Sigmoid colon (tissue), 7 donors: Measurements from ENCODE around the gene MSGN1. TPM values are rescaled to one million over a fixed set of nuclear protein-coding genes. Genes with fewer than 3 reads are reported as not detected.

Experiments
- DNase-seq: peaks from one replicate; pipeline ENCODE4 v3.0.0-alpha.2; 2019
- H3K27ac ChIP-seq, 4 donors: fragments of 200-600 bp; sonication (generic); one replicate each; pipeline ENCODE4 v1.5.1; 2016 to 2019; ENCODE audit warnings: mild to moderate bottlenecking in 1 of 4
- H3K27me3 ChIP-seq, 3 donors: fragments of 200-600 bp; sonication (generic); one replicate each; pipeline ENCODE4 v1.5.1; 2019; ENCODE audit warnings: mild to moderate bottlenecking in 1 of 3
- H3K36me3 ChIP-seq, 4 donors: fragments of 200-600 bp; sonication (generic); one replicate each; pipeline ENCODE4 v1.5.1; 2016 to 2019
- H3K4me1 ChIP-seq, 4 donors: fragments of 200-600 bp; sonication (generic); one replicate each; pipeline ENCODE4 v1.5.1; 2017 to 2019
- H3K4me3 ChIP-seq, 4 donors: fragments of 200-600 bp; sonication (generic); one replicate each; pipeline ENCODE4 v1.5.1; 2017 to 2019; ENCODE audit warnings: mild to moderate bottlenecking in 2 of 4, moderate library complexity in 1 of 4
- H3K9me3 ChIP-seq, 4 donors: fragments of 200-600 bp in 3 of 4; sonication (generic) in 3 of 4; one replicate each; pipeline versions ENCODE4 v1.5.1 to v1.6.1; 2013 to 2019
- CTCF ChIP-seq, 4 experiments: fragments of 450-650 bp in 3 of 4; fragments of 200-600 bp in 1 of 4; IDR thresholded peaks; one replicate each; pipeline ENCODE4 v1.5.1; 2016 to 2019; ENCODE audit warnings: antibody characterized with exemption in 4 of 4, mild to moderate bottlenecking in 3 of 4, moderate library complexity in 2 of 4
- EP300 ChIP-seq, 4 donors: sonication (generic); formaldehyde crosslinking; IDR thresholded peaks; one replicate each; pipeline ENCODE4 v1.6.1; 2017; ENCODE audit warnings: antibody characterized with exemption in 4 of 4
- POLR2A ChIP-seq, 2 donors: fragments of 450-650 bp; IDR thresholded peaks; one replicate each; pipeline ENCODE4 v1.6.1; 2016; ENCODE audit warnings: antibody characterized with exemption in 2 of 2, mild to moderate bottlenecking in 2 of 2, moderate library complexity in 2 of 2
- POLR2AphosphoS5 ChIP-seq, 4 donors: sonication (generic); formaldehyde crosslinking; IDR thresholded peaks; one replicate each; pipeline ENCODE4 v1.6.1; 2017; ENCODE audit warnings: antibody characterized with exemption in 4 of 4
- WGBS, 2 donors: extraction: QIAGEN DNeasy Blood & Tissue Kit; methylation state at CpG; one replicate each; pipeline ENCODE4 v1.1.7; 2013; 5-methylcytosine and 5-hydroxymethylcytosine counted together
- intact Hi-C: fragments of 100-400 bp; cut with DNase I; formaldehyde crosslinking; loops from one replicate; pipeline ENCODE4 v1.15.1; 2023
- polyA plus RNA-seq, 3 donors: library from polyadenylated mRNA; stranded (reverse); fragments of 200-250 nt; gene quantifications; one replicate each; pipeline ENCODE4 v1.2.3, GENCODE V29; 2013
- total RNA-seq, 4 donors: library from RNA; depleted of rRNA; stranded (reverse); fragments of >200 nt; gene quantifications; one replicate each; pipeline ENCODE4 v1.1.0, GENCODE V29; 2016
- donor health status: healthy with polysubstance abuse.
- donor health status: Bipolar disorder and iron deficiency.
- donor health status: healthy.

Gene MSGN1
- total and polyA plus RNA-seq, 7 donors = 0.41 TPM; not detected in 6

- no peak for DNase-seq
- intact Hi-C loops = no loop called here
- Histone ChIP-seq H3K4me3 (no peak overlapping the region), H3K27ac (no peak overlapping the region), H3K36me3 (no peaks in the 10 kb centered on the region), H3K4me1 (no peaks in the 10 kb centered on the region), H3K27me3 (no peaks in the 10 kb centered on the region), H3K9me3 (no peaks in the 10 kb centered on the region)
- WGBS, 2 donors = 94 to 97% methylated on average over 1 of the region's 1 CpG
- TF ChIP-seq EP300 (IDR thresholded peaks at IDR 0.05) = no peak
- TF ChIP-seq CTCF (IDR thresholded peaks at IDR 0.05) = no peak
- TF ChIP-seq POLR2A (IDR thresholded peaks at IDR 0.05) = no peak
- no peak for TF ChIP-seq POLR2AphosphoS5 (IDR thresholded peaks at IDR 0.05)
Observed at GRCh38 chr2:17780546-17780945, 35.7 kb upstream of the MSGN1 start.

DNA sequence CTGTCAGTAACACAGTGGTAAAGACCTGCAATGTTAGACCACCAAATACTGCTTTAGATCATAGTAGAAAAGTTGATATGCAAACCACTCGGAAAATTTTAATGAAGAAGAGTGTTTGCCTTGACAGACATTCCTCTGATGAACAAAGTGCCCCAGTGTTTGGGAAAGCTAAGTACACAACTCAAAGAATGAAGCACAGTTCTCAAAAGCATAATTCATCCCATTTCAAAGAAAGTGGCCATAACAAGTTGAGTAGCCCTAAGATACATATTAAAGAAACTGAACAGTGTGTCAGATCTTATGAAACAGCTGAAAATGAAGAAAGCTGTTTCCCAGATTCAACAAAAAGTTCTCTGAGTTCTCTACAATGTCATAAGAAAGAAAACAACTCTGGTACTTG lies 34.8 kb upstream of the MSGN1 start:
- Histone ChIP-seq H3K9me3 (no peaks in the 10 kb centered on the region), H3K27me3 (no peaks in the 10 kb centered on the region), H3K36me3 (no peaks in the 10 kb centered on the region), H3K4me3 (no peak overlapping the region), H3K4me1 (no peaks in the 10 kb centered on the region), H3K27ac (no peak overlapping the region)
- intact Hi-C loops = no loop called here
- TF ChIP-seq POLR2A (IDR thresholded peaks at IDR 0.05) (no peak), POLR2AphosphoS5 (IDR thresholded peaks at IDR 0.05) (no peak), EP300 (IDR thresholded peaks at IDR 0.05) (no peak), CTCF (IDR thresholded peaks at IDR 0.05) (no peak)
- DNase-seq = no peak
- WGBS, 2 donors = 93 to 97% methylated on average over 1 of the region's 1 CpG

GRCh38 chr2:17786727-17787126 lies 29.5 kb upstream of the MSGN1 start:
- no peak for DNase-seq
- no peak overlapping the region for H3K27ac ChIP-seq
- intact Hi-C loops = no loop called here
- 75 to 85% methylated on average over 3 of the region's 3 CpGs for WGBS, 2 donors
- peaks cover 0 to 4% (median 2%) of the 10 kb centered on the region in 4 donors for H3K4me1 ChIP-seq
- no peak overlapping the region for H3K4me3 ChIP-seq
- no peaks in the 10 kb centered on the region for H3K9me3 ChIP-seq
- no peak for TF ChIP-seq POLR2AphosphoS5 (IDR thresholded peaks at IDR 0.05)
- no peak for TF ChIP-seq POLR2A (IDR thresholded peaks at IDR 0.05)
- no peak for TF ChIP-seq CTCF (IDR thresholded peaks at IDR 0.05)
- TF ChIP-seq EP300 (IDR thresholded peaks at IDR 0.05) = no peak
- H3K36me3 ChIP-seq = no peaks in the 10 kb centered on the region
- no peaks in the 10 kb centered on the region for H3K27me3 ChIP-seq

GRCh38 chr2:17788773-17789172 lies 27.5 kb upstream of the MSGN1 start:
- Histone ChIP-seq H3K36me3 (no peaks in the 10 kb centered on the region), H3K4me3 (no peak overlapping the region), H3K27ac (no peak overlapping the region), H3K27me3 (no peaks in the 10 kb centered on the region), H3K4me1 (peaks cover 0 to 4% (median 2%) of the 10 kb centered on the region in 4 donors), H3K9me3 (no peaks in the 10 kb centered on the region)
- TF ChIP-seq CTCF (IDR thresholded peaks at IDR 0.05) (no peak), POLR2A (IDR thresholded peaks at IDR 0.05) (no peak), POLR2AphosphoS5 (IDR thresholded peaks at IDR 0.05) (no peak), EP300 (IDR thresholded peaks at IDR 0.05) (no peak)
- WGBS, 2 donors = 68 to 78% methylated on average over 4 of the region's 4 CpGs
- intact Hi-C loops = no loop called here
- no peak for DNase-seq

DNA sequence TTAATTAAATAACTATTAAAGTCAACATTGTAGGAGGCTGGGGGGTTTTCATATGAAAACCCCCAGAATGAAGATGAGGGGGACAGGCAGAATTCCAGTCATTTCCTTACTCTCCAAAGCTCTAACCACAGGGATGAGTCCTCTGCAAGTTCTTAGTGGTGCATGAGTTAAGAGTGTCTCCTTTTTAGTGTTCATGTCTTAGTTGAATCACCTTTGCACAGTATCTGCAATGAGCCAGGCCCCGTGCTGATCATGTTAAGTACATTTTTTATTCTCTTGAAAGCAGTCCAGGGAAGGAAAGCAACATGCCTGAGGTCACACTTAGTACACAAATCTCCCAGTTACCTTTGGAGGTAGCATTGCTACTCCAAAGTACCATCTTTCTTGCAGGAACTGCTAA lies 25.7 kb upstream of the MSGN1 start:
- WGBS, 2 donors = 31 to 67% methylated on average over 1 of the region's 1 CpG
- no peak overlapping the region for H3K4me3 ChIP-seq
- intact Hi-C loops = no loop called here

More for the DNA sequence above, 25.7 kb upstream of the MSGN1 start:
- Histone ChIP-seq H3K4me1 (peaks cover 0 to 4% (median 2%) of the 10 kb centered on the region in 4 donors), H3K36me3 (no peaks in the 10 kb centered on the region), H3K9me3 (no peaks in the 10 kb centered on the region), H3K27ac (no peak overlapping the region), H3K27me3 (no peaks in the 10 kb centered on the region)
- TF ChIP-seq EP300 (IDR thresholded peaks at IDR 0.05) (no peak), CTCF (IDR thresholded peaks at IDR 0.05) (no peak), POLR2A (IDR thresholded peaks at IDR 0.05) (no peak), POLR2AphosphoS5 (IDR thresholded peaks at IDR 0.05) (no peak)
- DNase-seq = no peak
